Natural killer cell (primary cell): ENCODE data around the gene TPRN. TPM values are rescaled to one million over a fixed set of nuclear protein-coding genes. Genes with fewer than 3 reads are reported as not detected.
"Not testable (repeated sequence)": the region's sequence is repeated elsewhere in the genome, so short reads cannot be mapped to it uniquely, and the experiment has no call there.

Experiments used
- ATAC-seq, 3 donors: fragments of 150-1000 bp in 2 of 3; fragments of 200-7000 bp in 1 of 3; cut with Tn5 transposase; 1 replicate in 1 of 3; 2 replicates in 2 of 3; pipeline ENCODE4 v1.10.0; 2021; ENCODE audit warnings: mild to moderate bottlenecking in 2 of 3, moderate library complexity in 2 of 3
- DNase-seq, 2 donors: peaks; one replicate each; pipeline versions ENCODE4 v3.0.0 to v3.0.0-alpha.2; 2013 to 2021; ENCODE audit warnings: mixed read lengths in 1 of 2
- H3K27ac ChIP-seq: one replicate; pipeline ENCODE4 v1.5.1; 2013; ENCODE audit warnings: mild to moderate bottlenecking, low read length
- H3K27me3 ChIP-seq: one replicate; pipeline ENCODE4 v1.6.1; 2013; ENCODE audit warnings: low read length; ENCODE audit not compliant: control insufficient read depth, insufficient read depth
- H3K36me3 ChIP-seq: one replicate; pipeline ENCODE4 v1.6.1; 2013; ENCODE audit warnings: low read length; ENCODE audit not compliant: control insufficient read depth, insufficient read depth
- H3K4me1 ChIP-seq: one replicate; pipeline ENCODE4 v1.6.1; 2013; ENCODE audit warnings: low read length; ENCODE audit not compliant: control insufficient read depth, insufficient read depth
- H3K4me3 ChIP-seq: one replicate; pipeline ENCODE4 v1.5.1; 2013; ENCODE audit warnings: low read length
- H3K9me3 ChIP-seq: one replicate; pipeline ENCODE4 v1.6.1; 2013; ENCODE audit warnings: low read length; ENCODE audit not compliant: control insufficient read depth, insufficient read depth
- H3K27ac Mint-ChIP-seq, 2 donors: one replicate each; pipeline ENCODE4 v1.8.0; 2022; ENCODE audit warnings: mild to moderate bottlenecking in 2 of 2, mixed read lengths in 2 of 2, moderate library complexity in 1 of 2
- H3K27me3 Mint-ChIP-seq, 2 donors: one replicate each; pipeline ENCODE4 v1.8.0; 2022; ENCODE audit warnings: low read depth in 2 of 2, mixed read lengths in 2 of 2
- H3K36me3 Mint-ChIP-seq: one replicate; pipeline ENCODE4 v1.8.0; 2022; ENCODE audit warnings: mixed read lengths
- H3K4me1 Mint-ChIP-seq, 2 donors: one replicate each; pipeline ENCODE4 v1.8.0; 2022; ENCODE audit warnings: mixed read lengths in 2 of 2
- H3K4me3 Mint-ChIP-seq: one replicate; pipeline ENCODE4 v1.8.0; 2022; ENCODE audit warnings: mild to moderate bottlenecking, moderate library complexity, mixed read lengths
- H3K9me3 Mint-ChIP-seq, 2 donors: one replicate each; pipeline ENCODE4 v1.8.0; 2022; ENCODE audit warnings: mixed read lengths in 2 of 2
- WGBS: methylation state at CpG from one replicate; pipeline ENCODE4 v1.1.7; 2013; ENCODE audit warnings: missing lambda C conversion rate; ENCODE audit not compliant: insufficient coverage; 5-methylcytosine and 5-hydroxymethylcytosine counted together
- intact Hi-C: fragments of 100-400 bp; cut with micrococcal nuclease; formaldehyde crosslinking; loops from one replicate; pipeline ENCODE4 v1.14.2; 2022
- total RNA-seq, 4 donors: library from RNA; stranded (reverse); fragments of 120-200 nt in 1 of 4; gene quantifications; one replicate each; pipeline versions ENCODE4 v1.2.3 to v1.2.4, GENCODE V29; 2013 to 2022
- TF ChIP-seq, protein P1 (sequence below): fragments of 200-600 bp; IDR thresholded peaks from one replicate; pipeline ENCODE4 v1.8.0; 2022; ENCODE audit warnings: antibody characterized with exemption

TPRN gene
- total RNA-seq, 3 donors from 2014 or later (not counting 1 experiment from before 2014, with no cell fraction given), result 8.2 to 10.6 (median 8.4) TPM

DNA sequence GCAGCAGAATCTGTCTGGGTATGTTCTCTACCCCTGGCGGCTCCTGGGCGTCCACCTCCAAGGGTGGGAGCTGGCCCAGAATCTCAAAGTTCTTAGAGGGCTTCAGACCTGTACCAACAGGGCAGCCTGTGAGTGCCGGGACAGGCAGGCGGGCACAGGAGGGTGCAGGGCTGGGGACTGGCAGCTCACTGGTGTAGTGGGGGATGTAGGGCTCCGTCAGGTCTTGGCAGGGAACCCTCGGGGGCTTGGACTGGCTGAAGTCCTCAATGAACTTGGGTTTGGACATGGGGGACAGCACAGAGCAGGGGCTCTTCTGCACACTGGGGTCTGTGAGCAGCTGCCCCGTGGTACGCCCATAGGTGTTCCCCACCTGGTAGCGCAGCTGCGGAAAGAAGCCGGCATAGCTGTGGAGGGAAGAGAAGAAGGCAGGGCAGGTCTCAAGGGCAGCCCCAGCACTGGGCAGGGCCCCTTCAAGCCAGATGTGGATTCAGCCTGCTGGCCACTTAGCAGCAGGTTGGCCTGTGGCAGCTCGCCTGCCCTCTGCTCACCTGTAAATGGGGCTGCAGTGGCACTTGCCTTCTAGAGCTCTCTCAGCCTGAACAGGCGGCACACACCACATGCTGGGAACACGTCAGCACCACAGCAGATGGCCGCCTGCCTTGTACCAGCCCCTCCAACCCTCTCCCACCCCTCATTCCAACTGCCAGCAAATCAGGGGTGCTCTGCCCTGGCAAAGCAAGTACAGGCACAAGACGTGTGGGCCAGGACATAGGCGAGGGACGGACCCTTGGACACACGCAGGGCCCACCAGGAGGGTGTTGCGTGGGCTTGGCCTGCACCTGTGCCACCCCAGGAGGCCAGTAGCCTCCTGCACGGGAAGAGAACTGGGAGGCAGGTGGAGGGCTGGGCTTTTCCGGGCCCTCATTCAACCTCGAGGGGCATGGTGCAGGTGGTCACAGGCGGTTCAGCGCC, 45.2 kb upstream of the TPRN start:
- 93% methylated on average over 25 of the region's 25 CpGs for WGBS
- Mint-ChIP-seq H3K27ac (no peak overlapping the region), H3K4me1 (peaks cover 19 to 23% of the 10 kb centered on the region in 2 donors)

DNA sequence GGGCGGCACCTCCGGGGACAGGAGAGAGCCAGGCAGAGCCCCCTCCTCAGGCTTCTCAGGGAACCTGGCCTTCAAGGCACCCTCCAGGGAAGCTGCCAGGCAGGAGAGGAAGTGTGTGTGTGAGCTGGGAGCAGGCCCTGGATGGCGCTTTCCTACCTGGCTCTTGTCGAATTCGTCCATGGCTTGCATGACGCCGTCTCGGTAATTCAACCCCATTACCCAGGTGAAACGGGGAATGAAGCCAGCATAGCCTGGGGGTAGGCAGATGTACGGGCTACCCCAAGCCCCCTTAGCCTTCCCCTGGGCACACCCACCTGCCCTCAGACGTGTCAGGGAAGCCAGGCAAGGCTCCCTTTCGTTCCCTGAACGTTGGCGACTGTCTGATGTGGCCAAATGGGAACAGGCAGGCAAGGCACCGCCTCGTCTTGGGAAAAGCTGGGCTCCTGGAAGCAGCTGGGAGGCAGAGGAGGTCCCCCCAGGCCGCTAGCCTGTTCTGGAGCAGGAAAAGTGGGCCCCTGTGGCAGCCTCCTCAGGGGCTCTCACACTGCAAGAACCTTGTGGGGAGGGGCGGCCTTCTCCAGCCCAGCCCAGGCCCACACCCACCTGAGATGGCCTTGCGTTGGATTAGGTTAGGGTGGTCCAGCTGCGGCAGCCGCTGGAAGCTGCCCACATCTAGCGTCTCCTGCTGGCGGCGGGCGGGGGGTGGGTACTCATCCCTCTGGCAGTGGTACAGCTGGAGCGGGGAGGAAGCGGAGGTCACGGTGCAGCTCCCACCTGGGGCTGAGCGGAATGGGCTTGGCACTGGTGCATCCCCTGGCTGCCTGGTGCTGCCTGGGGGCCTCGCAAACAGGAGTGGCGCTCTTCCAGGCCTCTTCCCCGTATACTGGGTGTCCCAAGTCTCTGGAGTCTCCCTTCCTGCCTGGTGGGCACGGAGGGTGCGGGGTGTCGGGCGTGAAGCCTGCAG, 44.2 kb upstream of the TPRN start:
- intact Hi-C loops, result loop anchor here (5.0 kb wide), 2 partner anchors 42 to 452 kb away; partner anchors contain the start of genes TMEM141 and TPRN
- Mint-ChIP-seq H3K9me3 (no peaks in the 10 kb centered on the region), H3K27ac (peak overlapping the region in 1 of 2 donors; percentile 54), H3K4me1 (peaks cover 19 to 25% of the 10 kb centered on the region in 2 donors), H3K4me3 (no peak overlapping the region), H3K36me3 (no peaks in the 10 kb centered on the region), H3K27me3 (peaks cover 0 to 4% of the 10 kb centered on the region in 2 donors)
- Histone ChIP-seq H3K4me1 (peaks cover 18% of the 10 kb centered on the region), H3K27ac (no peak overlapping the region), H3K27me3 (no peaks in the 10 kb centered on the region), H3K4me3 (no peak overlapping the region), H3K36me3 (peaks cover 17% of the 10 kb centered on the region), H3K9me3 (no peaks in the 10 kb centered on the region)
- TF ChIP-seq, protein P1, sequence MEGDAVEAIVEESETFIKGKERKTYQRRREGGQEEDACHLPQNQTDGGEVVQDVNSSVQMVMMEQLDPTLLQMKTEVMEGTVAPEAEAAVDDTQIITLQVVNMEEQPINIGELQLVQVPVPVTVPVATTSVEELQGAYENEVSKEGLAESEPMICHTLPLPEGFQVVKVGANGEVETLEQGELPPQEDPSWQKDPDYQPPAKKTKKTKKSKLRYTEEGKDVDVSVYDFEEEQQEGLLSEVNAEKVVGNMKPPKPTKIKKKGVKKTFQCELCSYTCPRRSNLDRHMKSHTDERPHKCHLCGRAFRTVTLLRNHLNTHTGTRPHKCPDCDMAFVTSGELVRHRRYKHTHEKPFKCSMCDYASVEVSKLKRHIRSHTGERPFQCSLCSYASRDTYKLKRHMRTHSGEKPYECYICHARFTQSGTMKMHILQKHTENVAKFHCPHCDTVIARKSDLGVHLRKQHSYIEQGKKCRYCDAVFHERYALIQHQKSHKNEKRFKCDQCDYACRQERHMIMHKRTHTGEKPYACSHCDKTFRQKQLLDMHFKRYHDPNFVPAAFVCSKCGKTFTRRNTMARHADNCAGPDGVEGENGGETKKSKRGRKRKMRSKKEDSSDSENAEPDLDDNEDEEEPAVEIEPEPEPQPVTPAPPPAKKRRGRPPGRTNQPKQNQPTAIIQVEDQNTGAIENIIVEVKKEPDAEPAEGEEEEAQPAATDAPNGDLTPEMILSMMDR, result no peak
- ATAC-seq, result no peak
- WGBS, result 93% methylated on average over 36 of the region's 36 CpGs
- no peak for DNase-seq

More for the DNA sequence above, 45.2 kb upstream of the TPRN start:
- no peaks in the 10 kb centered on the region for H3K9me3 Mint-ChIP-seq
- H3K36me3 ChIP-seq, result peaks cover 17% of the 10 kb centered on the region
- H3K4me3 Mint-ChIP-seq, result no peak overlapping the region
- H3K4me3 ChIP-seq, result no peak overlapping the region
- H3K9me3 ChIP-seq, result no peaks in the 10 kb centered on the region
- no peak overlapping the region for H3K27ac ChIP-seq
- peaks cover 14% of the 10 kb centered on the region for H3K4me1 ChIP-seq
- TF ChIP-seq, protein P1, result no peak
- H3K27me3 ChIP-seq, result no peaks in the 10 kb centered on the region
- DNase-seq, result no peak
- ATAC-seq, result no peak
- no peaks in the 10 kb centered on the region for H3K36me3 Mint-ChIP-seq
- intact Hi-C loops, result no loop called here
- H3K27me3 Mint-ChIP-seq, result peaks cover 0 to 4% of the 10 kb centered on the region in 2 donors

DNA sequence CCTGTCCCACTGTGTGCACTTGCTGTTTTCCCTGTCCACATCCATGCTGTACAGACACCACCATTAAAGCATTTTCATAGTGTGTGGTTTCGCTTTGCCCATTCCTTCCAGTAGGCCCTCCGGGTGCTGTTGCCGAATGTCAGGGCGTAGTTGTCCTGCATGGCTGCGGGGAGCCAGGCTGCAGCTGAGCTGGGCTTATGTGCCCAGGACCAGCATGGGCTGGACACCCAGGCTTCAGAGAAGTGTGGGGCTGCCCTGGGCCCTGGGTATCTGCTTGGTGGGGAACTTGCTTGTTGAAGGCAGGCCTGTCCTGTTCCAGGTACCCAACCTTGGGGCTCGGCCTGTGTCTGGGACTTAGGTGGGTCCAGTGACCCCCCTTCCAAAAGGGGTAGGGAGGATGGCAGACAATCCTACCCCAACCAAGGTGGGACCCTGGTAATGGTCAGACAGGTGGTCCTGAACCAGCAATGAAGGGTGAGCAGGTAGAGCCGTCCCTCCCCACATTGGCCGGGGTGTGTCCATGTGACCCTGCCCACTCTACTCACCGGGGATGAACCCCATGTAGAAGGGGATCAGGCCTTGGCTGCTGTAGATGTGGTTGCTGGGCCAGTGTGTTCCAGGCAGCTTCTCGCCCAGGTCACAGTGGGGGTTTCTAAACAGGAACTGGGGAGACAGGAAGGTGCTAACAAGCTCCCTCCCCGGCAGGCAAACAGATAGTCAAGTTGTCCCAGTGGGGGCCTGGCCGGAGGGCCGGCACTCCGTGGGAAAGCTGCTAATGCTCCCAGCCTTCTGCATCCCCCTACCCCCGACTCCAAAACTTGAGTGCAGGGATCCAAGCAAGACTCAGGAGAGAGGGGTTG, 43.3 kb upstream of the TPRN start:
- no peak overlapping the region for H3K27ac ChIP-seq
- no peak for ATAC-seq
- H3K27me3 Mint-ChIP-seq, result peaks cover 0 to 4% of the 10 kb centered on the region in 2 donors
- peaks cover 27% of the 10 kb centered on the region for H3K4me1 ChIP-seq
- H3K36me3 ChIP-seq, result peaks cover 17% of the 10 kb centered on the region
- WGBS, result 86% methylated on average over 15 of the region's 15 CpGs
- H3K9me3 Mint-ChIP-seq, result no peaks in the 10 kb centered on the region
- H3K4me3 Mint-ChIP-seq, result no peak overlapping the region
- H3K36me3 Mint-ChIP-seq, result no peaks in the 10 kb centered on the region
- H3K4me1 Mint-ChIP-seq, result peaks cover 19 to 29% of the 10 kb centered on the region in 2 donors
- H3K27ac Mint-ChIP-seq, result peak overlapping the region in 1 of 2 donors; percentile 54
- H3K4me3 ChIP-seq, result no peak overlapping the region
- H3K9me3 ChIP-seq, result no peaks in the 10 kb centered on the region
- intact Hi-C loops, result loop anchor here (5.0 kb wide), 2 partner anchors 42 to 452 kb away; partner anchors contain the start of genes TMEM141 and TPRN
- no peak for DNase-seq
- TF ChIP-seq, protein P1, result no peak
- no peaks in the 10 kb centered on the region for H3K27me3 ChIP-seq

DNA sequence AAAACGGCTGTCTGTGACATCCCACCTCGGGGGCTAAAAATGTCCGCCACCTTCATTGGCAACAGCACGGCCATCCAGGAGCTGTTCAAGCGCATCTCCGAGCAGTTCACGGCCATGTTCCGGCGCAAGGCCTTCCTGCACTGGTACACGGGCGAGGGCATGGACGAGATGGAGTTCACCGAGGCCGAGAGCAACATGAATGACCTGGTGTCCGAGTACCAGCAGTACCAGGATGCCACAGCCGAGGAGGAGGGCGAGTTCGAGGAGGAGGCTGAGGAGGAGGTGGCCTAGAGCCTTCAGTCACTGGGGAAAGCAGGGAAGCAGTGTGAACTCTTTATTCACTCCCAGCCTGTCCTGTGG, 42.7 kb upstream of the TPRN start:
- intact Hi-C loops, result loop anchor here (5.0 kb wide), 2 partner anchors 41 to 451 kb away; partner anchors contain the start of genes TMEM141 and TPRN
- Histone ChIP-seq H3K4me1 (peaks cover 33% of the 10 kb centered on the region), H3K36me3 (peaks cover 17% of the 10 kb centered on the region)
- not testable (repeated sequence) for H3K9me3 ChIP-seq, H3K4me3 Mint-ChIP-seq, H3K27ac Mint-ChIP-seq, H3K4me3 ChIP-seq, H3K27ac ChIP-seq, H3K27me3 Mint-ChIP-seq, H3K27me3 ChIP-seq, ATAC-seq, H3K9me3 Mint-ChIP-seq, H3K36me3 Mint-ChIP-seq, DNase-seq
- peaks cover 19 to 30% of the 10 kb centered on the region in 2 donors for H3K4me1 Mint-ChIP-seq
- WGBS, result 95% methylated on average over 17 of the region's 18 CpGs
